AML-193 (cell line): Measurements from ENCODE around the gene EXOG.
A peak's percentile ranks its signal among the peaks of the same experiment; 100 is the strongest.

Experiments
- DNase-seq, 2 experiments: peaks; one replicate each; lab custom pipeline; 2025; lab: John Stamatoyannopoulos, UW

The EXOG gene, protein sequence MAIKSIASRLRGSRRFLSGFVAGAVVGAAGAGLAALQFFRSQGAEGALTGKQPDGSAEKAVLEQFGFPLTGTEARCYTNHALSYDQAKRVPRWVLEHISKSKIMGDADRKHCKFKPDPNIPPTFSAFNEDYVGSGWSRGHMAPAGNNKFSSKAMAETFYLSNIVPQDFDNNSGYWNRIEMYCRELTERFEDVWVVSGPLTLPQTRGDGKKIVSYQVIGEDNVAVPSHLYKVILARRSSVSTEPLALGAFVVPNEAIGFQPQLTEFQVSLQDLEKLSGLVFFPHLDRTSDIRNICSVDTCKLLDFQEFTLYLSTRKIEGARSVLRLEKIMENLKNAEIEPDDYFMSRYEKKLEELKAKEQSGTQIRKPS

DNA sequence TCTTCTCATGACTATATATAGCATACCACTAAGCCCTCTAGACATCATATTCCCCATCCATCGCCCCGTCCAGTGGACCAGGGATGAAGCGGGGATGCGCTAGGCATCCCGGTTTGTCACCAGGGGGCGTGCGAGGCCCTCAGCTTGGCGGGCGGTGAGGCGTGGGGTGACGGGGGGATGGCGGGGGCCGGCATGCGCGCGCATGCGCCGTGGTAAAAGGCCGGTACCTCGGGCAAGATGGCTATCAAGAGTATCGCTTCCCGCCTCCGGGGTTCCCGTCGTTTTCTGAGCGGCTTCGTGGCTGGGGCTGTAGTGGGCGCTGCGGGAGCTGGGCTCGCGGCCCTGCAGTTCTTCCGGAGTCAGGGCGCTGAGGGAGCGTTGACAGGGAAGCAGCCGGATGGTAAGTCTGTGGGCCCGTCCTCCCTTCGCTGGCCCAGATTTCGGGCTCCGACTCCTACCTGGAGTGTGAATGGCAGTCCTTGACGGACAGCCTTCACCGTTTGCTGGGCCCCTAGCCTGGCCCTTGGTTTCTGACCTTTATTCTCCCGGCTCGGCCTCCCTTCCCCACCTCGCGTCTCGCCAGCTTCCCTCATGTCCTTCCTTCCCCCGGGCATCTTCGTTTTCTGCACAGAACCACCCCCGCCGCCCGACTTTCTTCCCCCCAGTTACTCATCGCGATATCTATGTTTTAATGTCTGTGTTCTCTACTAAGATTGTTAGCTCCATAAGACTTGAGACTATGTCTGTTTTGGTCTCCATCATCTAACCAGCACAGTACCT is at the start of gene EXOG:
TSS of gene EXOG (plus strand) at position 210 of the 780 bp plus-strand sequence. CDS start at position 238, 28 bp downstream.
- DNase-seq = peak; percentile 91

DNA sequence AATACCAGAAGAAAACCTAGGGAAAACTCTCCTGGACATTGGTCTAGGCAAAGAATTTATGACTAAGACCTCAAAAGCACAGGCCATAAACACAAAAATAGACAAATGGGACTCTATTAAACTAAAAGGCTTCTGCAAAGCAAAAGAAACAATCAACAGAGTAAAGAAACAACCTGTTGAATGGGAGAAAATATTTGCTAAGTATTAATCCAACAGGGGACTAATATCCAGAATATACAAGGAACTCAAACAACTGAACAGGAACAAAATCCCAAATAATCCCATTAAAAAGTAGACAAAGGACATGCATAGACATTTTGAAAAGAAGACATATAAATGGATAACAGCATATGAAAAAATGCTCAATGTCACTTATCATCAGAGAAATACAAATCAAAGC is 49.3 kb upstream of the EXOG start:
- no peak for DNase-seq

DNA sequence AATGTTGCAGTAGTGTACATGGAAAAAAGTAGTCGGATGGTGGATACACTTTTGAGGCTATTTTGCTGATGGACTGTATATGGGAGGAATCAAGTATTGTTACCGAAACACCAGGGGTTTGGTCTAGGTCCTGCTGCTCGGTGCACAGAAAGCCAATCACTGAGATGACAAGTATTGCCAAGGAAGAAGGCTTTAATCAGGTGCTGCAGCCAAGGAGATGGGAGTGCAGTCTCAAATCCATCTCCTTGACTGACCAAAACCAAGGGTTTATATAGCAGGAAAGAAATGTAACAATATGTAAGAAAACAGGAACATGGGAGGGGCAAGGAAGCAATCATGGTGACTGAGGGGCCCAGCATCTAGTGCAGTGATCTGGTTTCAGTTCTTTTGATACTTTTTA is 45.3 kb upstream of the EXOG start:
- DNase-seq = no peak

DNA sequence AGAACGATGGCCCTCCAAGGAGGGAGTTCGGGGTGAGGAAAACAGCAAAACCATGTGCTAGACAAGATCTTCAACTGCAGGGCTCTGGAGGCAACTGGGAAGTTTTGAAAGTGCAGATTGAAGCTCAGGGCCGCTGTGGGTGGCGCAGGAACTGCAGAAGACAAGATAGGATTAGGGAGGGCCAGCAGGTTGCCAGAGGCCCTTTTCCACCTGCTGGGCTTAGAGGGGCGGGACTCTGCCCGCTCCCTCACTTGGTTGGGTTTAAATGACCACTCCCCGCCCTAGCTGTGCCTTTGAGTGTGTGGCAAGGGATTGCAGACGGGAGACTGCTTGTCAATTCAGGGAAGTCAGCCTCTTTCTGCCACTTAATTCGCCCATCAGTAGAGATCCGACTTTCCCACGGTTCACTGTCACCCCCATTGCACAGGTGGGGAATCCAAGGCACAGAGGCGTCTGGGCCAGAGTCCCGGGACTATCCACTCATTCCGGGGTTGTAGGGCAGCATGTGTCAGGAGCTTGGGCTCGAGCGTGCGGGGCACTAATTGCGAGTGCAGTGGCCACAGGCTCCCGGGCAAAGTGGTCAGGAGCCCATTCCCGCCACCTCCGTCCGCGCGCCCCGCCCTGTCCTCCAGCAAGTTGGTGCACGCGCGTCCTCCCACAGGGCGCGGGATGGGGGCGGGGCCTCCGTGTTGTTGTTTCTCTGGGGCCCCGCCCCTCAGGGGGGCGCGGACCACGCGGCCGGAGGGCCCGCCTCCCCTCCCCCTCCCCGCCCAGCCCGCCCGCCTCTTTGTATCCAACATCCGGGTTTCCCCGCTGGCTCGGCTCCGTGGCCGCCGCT is 42.8 kb upstream of the EXOG start, which contains the start of gene ACVR2B:
TSS of gene ACVR2B (plus strand) at position 816 of the 838 bp plus-strand sequence. CDS start 433 bp downstream, outside the sequence.
- DNase-seq = peak; percentile 17 to 19

DNA sequence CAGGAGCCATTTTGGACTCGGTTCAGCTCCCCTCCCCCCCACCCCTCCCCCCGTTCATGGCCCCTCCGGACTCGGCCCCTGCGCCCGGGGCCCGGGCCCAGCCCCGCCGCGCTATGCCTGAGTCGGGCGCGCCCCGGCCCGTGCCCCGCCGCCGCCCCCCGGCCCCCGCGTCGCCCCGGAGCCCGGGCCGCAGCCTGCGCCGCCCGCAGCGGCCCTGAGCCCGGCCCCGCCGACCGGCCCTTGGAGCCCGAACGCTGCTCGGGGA is 42.3 kb upstream of the EXOG start:
- DNase-seq = no peak

DNA sequence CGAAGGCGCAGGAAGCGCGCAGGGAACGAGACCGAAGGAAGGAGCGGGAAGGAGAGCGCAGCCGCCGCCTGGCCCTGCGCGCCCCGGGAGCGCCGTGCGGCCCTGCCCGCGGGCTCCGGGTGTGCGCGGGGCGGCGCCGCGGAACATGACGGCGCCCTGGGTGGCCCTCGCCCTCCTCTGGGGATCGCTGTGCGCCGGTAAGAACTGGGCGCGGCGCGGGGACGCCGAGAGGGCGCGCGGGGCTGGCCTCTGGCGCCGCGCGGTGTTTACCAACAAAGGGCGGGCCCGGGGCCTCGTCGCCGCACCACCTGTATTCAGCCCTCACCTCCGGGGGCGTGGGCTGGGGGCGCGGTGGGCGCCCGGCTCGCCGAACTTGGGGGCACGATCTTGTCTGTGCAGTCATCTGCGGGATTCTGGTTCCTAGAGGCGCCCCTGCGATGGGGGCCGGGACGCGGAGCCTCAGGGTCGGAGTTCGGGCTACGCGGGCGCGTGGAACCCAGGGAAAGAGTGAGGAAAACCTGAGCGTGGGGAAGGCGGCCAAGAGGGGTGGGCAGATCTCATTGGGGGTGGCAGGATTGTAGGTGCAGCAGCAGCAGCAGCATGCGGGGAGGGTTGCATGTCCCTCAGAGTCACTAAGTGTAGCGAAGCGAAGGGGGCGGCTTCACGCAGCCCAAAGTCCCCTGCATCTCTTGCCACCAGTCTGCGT is 41.8 kb upstream of the EXOG start:
- peak in 1 of 2 experiments; percentile 12 for DNase-seq

DNA sequence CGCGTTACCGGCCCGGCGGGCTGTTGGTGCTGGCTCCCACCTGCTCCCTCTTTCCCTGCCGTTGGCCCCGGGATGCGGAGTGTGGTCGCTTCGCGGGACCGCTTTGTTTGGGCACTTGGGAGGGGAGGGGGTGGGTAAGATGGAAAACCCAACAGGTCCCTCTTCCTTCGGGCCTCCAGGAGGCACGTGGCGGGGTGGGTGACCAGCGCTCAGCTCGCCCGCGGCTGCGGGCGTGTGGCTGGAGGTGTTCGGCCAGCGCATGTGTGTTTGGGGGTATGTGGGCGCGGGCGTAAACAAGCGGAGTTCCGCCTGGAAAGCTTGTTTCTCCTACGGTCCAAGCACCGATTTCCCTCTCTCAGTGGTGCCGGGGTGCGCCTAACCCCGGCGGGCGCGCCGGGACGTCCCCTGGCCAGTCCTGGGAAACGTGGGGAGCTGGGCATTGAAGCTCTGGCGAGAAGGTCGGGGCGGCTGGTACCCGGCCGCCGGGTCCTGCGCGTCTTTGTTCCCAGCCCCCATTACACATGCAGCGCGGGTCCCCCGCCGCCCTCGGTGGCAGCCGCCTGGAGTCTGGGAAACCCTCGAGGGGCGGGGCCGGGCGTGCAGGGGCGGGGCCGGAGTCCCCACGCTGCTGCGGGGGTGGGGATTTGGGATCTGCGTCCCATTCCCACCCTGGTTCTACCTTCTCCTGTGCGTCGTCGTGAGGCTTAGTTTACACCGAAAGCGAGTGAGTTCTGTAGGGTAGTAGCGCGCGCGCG is 41.1 kb upstream of the EXOG start:
- no peak for DNase-seq

DNA sequence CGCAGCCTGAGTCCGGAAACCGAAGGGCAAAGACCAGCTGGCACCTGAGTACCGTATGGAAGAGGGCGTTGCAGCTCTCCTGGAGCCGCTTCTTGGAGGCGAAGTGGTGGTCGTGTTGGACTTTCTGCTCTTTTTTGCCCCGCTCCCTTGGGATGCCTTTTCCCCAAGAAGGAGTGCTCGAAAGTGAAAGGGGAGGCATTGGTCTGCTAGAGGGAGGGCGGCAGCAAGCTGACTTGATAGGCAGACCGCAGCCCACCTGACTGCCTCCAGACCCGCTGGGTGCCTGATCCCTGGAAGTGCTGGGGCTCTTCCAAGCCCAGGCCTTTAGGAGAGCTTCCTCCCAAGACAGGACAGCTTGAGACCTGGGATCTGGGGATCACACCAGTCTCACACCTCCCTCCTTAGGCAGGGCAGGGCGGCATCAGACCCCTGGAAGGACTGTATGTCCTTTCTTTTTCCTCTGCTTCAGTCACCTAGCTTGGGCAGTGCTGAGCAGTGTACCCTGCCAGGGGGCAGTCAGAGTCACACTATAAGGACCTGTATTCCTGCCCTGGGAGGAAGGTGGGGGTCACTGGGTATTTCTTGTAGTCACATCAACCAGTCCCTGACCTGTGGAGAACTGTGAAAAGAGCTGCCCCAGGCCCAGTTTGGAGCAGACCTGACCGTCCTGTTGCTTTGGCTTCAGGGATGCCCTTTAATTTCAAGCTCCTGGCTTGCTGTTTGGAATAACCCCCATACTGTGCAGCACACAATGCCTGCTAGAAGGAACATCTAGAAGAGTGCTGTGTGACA is 40.3 kb upstream of the EXOG start:
- DNase-seq = peak in 1 of 2 experiments; percentile 17

DNA sequence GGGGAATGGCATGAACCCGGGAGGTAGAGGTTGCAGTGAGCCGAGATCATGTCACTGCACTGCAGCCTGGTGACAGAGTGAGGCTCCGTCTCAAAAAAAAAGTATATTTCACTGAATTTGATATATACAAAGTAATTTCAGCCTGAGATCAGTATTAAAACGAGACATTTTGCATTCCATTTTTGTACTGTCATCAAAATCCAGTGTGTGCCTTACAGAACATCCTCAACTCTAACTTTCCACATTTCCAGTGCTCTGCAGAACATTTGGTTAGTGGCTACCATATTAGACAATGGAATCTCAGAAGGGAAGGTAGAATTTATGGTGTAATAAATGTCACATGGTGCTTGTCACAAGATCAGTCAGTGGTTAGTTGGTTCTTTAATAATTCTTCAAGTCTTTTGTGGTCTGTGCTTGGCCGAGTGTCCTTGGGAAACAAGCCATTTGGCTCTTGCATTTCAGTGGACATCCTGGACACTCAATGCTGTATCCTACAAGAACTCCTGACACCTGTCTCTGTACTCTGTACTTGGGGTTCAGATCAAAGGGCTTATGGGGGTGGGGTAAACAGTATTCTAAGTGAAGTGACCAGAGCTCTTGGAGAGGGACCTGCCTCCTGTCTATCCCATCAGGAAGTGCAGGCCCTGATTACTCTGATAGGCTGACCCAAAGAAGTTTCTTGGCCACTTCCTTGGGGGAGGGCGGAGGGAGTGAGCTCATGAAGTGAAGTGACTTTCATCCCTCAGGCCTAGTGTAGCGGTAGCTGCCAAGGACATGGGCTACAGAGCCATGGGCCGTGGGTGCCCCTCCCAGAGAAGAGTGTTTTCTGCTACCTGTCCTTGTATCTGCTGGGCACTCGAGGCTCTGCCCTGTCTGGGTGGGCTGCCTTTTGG is 38.8 kb upstream of the EXOG start:
- DNase-seq = no peak

DNA sequence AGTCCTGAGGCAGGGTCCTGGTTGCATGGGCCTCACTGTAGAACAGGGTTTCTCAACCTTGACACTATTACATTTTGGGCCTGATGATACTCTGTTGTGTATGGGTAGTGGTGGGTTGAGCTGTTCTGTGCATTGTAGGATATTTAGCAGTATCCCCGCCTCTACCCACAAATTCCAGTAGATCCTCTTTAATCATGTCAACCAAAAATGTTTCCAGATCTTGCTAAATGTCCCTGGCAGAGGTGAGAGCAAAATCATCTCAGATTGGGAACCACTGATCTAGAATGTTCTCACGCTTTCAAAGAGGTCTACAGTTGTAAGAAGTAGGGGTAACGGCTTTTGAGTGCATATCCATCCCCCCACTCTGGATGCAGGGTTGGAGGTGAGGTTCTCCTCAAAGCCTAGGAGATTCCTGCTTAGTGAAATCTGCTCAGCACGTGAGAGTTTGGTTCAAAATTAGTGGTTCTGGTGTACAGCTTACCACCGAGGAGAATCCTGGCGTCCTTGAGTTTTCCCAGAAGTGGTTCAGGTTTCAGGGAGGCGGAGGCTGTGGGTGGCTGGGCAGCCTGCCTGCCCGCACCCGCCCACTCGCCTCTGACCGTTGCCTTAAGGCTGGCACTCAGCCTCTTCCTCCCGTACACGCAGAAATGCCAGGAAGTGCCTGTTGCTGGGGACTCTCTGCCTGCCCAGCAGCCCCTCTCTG is 37.2 kb upstream of the EXOG start:
- DNase-seq = no peak

DNA sequence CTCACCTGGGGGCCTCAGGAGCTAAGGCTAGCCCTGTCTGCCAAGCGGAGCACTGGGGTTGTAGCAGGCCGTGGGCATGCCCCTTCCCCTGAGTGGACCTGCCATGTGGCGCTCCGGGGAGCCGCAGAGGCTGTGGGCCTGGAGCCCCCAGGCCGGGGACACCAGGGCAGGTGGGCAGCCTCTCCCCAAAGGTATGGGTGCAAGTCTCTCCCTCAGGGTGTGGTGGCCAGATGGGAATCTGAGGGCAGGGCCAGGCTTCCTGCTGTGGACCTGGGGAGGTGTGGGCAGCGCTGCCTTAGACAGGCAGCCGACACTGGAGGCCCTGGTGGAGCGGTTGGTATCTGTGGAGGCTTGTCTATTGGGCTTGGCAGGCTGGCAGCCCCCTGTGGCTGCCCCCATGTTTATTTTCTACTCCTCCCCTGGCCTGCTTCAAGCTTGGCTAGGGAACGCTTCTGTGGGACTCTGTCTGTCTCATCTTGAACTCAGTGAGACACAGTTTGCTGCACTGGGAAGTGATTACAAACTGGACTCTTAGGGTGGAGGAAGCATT is 36.6 kb upstream of the EXOG start:
- no peak for DNase-seq

DNA sequence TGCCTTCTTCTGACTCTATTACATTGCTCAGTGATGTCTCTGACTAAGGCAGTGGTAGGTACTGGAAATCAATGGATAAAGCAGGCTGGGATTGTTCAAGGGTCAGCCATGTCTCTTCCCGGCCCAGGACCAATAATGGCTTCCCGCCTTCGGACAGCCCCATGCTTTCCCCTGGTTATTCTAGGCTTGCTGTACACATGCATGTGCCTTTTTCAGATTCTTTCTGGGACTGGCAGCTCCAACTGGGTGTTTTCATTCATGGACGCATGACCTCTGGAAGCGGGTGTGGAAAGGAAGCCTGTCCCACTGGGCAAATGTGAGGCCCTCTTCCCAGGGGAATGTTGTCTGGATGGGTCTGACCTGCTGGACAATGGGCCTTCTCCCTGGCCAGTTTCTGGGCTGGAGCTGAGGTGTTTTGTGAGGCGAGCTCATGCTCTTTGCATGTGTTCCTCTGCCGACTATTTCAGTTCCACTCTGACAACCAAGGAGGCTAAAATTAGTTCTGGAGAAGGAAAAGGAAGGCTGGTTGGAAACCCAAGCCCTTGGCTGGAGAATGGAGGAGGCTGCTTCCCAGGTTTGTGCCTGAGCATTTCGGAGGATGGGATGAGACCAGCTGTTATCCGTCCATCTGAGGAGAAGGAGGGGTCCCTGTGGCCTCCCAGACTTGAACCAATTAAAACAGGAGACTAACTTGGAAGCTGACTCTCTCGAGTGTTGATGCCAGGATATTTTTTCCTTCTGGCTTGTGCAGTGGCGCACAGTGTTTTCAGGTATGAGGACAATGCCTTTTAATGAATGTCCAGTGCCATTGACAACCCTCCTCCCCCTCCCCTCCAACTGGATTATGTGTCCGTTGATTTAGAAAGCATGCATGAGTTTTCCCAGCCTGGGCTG is 35.5 kb upstream of the EXOG start:
- no peak for DNase-seq

DNA sequence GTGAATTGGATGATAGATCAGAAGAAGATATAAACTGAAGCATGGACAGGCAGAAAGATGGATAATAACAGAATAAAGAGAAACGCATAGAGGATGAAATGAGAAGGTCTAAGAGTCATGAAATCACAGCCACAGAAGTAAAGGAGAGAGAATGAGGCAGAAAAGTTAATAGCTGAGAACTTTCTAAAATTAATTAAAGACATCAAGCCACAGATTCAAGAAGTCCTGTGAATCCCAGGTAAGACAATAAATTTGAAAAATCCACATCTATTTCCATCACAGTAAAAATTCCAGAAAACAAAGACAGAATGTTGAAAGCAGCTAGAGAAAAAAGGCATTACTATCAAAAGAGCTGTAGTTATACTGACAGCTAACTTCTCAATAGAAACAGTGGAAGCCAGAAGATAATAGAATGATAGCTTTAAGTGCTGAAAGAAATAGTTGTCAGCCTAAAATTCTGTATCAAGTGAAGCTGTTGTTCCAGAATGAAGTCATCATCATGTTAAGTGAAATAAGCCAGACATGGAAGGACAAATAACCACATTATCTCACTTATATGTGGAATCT is 30.5 kb upstream of the EXOG start:
- no peak for DNase-seq

DNA sequence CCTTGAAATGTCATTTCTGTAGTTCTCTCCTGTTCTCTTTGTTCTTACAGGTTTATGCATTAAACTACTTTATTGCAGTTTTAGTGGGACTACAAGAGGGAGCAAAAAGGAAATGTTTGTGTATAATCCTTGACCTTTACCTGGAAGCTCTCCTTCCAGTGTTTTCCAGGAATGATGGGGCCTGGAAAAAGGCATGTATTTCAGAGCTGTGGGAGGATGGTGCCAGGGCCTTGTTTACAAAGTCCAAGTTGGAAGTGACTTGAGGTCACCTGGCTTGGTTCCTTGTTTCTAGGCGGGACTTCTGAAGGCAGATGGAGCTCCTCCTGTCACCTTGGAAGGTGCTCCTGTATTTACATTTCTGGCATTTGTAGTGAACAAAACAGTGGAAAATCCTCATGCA is 27.4 kb upstream of the EXOG start:
- no peak for DNase-seq

DNA sequence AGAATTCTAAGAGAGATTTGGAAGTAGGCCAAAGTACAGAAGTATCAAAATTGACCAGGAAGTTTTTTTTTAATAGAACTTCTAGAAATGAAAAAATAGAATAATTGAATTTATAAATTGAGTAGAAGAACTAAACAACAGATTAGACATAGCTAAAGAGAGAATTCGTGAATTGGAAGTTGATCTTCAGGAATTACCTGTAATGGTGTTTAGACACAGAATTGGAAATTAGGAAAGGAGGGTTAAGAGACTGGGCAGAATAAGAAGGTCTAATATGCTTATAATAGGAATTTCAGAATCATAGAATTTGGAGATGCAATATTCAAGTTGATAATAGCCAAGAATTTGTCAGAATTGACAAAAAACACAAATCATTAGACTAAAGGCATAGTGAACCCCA is 26.3 kb upstream of the EXOG start:
- DNase-seq = no peak

DNA sequence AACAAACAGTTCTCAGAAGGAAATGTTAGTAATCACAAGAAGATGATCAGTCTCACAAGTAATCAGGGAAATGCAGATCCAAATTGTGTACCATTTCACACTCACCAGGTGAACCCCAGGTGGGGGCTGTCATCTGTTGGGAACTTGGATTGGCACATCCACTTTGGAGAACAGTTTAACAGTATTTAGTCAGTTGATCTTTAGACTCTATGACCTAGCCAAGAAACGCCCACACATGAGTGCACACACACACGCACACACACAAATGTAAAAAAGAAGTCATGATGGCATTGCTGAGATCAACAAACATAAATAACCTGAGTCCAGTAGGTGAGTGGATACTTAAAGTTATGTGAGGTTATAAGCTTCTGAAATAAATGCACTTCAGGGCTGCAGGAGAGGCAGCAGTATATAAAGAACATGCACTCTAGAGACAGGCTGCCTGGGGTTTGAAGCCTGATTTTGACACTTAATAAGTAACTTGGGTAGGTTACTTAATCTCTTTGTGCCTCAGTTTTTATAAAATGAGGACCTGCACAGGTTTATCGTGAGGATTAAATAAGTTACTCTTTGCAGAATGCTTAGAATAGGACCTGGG is 24.8 kb upstream of the EXOG start:
- no peak for DNase-seq

DNA sequence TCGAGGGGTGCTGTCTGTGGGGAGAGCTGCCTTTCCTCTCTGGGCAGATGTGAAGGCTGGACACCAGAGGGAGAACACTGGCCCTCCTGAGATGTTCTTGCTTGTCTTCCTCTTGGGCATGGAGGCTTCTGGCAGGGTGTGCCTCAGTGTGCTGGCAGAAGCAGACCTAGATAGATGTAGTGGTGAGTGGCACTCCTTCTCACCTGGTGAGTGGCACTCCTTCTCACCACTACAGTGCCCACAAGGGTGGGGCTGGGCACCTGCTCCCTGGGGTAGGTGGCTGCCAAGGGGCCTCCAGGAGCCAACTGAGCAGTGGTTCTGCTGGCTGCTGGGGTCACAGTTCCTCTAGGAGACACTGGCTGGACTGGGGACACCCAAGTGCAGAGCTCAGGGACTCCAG is 23.8 kb upstream of the EXOG start:
- no peak for DNase-seq
